NB4 (cell line): ENCODE measurements around the gene GRAMD2A.

ENCODE experiments used
- MAX ChIP-seq: IDR thresholded peaks from 2 replicates; pipeline ENCODE4 v1.6.1; 2011; ENCODE audit warnings: low read depth, low read length
- MYC ChIP-seq: IDR thresholded peaks from 2 replicates; pipeline ENCODE4 v1.6.1; 2011; ENCODE audit warnings: low read depth, low read length
- POLR2A ChIP-seq: IDR thresholded peaks from 2 replicates; pipeline ENCODE4 v1.6.1; 2011; ENCODE audit warnings: mild to moderate bottlenecking; ENCODE audit not compliant: insufficient read length; ENCODE audit errors: extremely low read depth
- TF ChIP-seq, protein P1 (sequence below): IDR thresholded peaks from one replicate; pipeline ENCODE4 v1.5.1; 2012; ENCODE audit warnings: low read depth, low read length

GRCh38 chr15:72179950-72180581 lies 17.5 kb downstream of the GRAMD2A start:
- TF ChIP-seq, protein P1, sequence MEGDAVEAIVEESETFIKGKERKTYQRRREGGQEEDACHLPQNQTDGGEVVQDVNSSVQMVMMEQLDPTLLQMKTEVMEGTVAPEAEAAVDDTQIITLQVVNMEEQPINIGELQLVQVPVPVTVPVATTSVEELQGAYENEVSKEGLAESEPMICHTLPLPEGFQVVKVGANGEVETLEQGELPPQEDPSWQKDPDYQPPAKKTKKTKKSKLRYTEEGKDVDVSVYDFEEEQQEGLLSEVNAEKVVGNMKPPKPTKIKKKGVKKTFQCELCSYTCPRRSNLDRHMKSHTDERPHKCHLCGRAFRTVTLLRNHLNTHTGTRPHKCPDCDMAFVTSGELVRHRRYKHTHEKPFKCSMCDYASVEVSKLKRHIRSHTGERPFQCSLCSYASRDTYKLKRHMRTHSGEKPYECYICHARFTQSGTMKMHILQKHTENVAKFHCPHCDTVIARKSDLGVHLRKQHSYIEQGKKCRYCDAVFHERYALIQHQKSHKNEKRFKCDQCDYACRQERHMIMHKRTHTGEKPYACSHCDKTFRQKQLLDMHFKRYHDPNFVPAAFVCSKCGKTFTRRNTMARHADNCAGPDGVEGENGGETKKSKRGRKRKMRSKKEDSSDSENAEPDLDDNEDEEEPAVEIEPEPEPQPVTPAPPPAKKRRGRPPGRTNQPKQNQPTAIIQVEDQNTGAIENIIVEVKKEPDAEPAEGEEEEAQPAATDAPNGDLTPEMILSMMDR = no peak
- TF ChIP-seq POLR2A = no peak
- no peak for TF ChIP-seq MYC
- TF ChIP-seq MAX = no peak
